ENCODE measurements around the gene MPST. TPM values are rescaled to one million over a fixed set of nuclear protein-coding genes. Genes with fewer than 3 reads are reported as not detected.

Gene MPST
- total RNA-seq, 1 donor from 2014 or later = 102 TPM

DNA sequence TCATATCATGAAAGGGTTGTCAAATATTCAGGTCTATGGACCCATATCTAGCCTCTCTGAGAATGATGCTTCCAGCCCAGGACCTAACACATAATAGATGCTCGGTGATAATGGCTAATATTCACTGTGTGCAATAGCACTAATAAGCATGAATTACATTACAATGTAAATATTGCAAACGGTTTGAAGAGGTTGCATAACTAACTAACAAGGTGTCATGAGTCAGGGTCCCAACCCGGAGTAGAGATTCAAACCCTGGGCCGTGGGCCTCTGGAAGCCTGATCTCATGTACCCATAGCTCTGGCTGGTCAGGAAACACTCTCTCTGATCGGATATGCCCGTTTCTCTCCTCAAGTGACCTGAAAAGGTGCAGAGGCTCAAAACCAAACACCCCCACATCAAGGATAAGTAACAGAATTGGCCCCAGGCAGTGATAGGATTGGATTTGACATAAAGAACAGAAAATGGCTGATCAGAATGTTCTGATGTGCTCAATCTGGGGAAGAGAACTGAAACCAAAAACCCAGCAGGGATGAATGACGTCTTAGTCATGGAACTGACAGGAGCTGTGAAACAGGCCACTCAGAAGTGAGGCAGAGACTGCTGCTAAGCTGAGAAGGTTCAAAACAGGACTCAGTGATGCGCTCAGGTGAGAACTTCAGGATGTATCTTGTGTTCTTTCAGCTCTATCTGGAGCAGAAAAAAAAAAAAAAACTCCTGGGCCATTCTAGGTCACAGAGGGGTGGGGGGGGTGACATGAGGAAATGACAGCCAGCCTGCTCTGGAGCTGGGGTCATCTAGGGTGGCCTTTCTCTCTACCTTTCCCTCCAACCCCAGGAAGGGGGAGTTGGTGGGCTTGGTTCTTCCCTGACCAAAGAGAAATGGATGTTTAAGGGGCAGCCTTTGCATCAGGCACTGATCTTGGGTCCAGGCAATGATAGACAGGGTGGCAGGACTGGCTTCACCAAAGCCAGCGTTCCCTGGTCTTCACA, 25.4 kb downstream of the MPST start:
- no peak for DNase-seq (ENCODE audit: low read depth in 2 of 2)

DNA sequence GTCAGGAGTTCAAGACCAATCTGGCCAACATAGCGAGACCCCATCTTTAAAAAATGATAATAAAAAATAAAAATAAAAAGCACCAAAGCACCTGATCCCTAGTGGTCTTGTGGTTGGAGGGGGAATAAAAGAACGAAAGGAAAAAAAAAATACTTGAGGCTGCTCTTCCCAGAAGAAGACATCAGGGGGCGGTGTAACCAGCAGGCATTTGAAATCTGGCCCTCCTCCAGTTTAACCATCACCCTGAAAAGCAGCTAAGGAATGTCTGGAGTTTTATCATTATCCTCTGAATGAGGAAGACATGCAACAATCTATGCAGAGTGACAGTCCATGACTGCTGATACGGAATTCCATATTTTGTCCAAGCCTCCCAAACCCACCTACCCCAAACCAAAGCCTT, 26.4 kb downstream of the MPST start:
- DNase-seq (ENCODE audit: low read depth in 2 of 2) = peak in 1 of 2 donors; percentile 46

DNA sequence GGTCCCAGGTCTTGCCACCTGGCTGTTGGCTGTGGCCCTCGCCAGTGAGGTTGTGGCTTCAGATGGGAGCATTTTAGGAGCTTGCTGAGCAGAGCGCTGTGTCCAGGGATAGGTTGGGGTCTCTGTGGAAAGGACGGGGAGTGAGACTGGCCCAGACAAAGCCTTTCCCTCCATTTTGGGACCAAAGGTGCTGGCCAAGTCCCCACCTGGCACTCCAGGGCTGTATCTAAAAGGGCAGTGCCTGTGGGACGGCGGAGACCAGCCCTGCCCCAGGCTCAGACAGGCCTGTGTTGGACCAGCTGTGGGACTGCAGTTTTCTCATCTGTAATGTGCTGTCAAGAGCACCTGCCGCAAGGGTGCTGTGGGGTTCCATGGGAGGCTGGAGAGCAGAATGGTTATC, 27.0 kb downstream of the MPST start:
- DNase-seq (ENCODE audit: low read depth in 2 of 2) = no peak

DNA sequence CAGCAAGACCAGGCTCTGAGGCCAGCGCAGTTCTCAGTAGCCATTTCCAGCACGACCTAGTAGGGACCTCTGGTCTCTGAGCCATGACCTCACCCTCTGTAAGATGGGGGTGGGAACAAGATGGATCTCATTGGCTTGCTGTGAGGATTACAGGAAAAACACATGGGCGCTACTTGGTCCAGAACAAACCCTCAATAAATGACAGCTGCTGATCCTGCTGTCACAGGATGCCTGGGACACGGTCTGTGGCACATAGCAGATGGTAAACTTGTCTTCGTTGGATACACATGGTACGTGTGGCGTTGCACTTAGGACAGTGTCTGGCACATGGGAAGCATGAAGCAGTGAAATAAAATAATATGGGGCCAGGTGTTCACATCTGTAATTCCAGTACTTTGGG, 27.5 kb downstream of the MPST start:
- DNase-seq (ENCODE audit: low read depth in 2 of 2) = no peak

DNA sequence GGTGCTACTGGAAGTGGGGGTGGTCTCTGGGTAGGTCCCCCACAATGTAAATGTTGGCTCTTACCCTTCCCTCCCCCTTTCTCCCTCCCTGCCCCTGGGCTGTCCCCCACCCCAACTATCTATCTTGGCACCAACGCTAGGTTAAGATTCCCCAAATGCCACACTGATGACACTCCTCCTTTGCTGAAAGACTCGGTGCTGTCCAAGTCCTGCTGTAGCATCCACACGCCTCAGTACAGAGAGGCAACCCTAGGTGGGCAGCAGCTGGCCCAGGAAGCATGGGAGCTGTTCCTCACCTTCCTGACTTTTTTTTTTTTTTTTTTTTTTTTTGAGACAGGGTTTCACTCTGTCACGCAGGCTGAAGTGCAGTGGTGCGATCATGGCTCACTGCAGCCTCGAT, 28.6 kb downstream of the MPST start:
- DNase-seq (ENCODE audit: low read depth in 2 of 2) = no peak

DNA sequence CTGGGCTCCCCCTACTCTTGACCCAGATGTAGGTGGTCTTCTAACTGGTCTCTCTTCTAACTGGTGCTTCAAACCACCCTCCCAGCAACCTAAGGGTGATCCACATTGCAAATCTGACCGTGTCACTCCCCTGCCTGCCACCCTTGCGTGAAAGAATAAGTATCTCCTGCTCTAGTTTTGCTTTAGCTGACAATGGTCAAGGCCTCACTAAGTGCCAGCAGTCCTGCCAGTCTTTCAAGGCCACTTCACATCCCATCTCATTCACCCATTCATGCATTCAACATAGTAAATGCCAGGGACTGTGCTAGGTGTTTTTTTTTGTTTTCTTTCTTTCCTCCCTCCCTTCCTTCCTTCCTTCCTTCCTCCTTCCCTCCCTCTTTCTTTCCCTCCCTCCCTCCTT, 29.7 kb downstream of the MPST start:
- no peak for DNase-seq (ENCODE audit: low read depth in 2 of 2)

DNA sequence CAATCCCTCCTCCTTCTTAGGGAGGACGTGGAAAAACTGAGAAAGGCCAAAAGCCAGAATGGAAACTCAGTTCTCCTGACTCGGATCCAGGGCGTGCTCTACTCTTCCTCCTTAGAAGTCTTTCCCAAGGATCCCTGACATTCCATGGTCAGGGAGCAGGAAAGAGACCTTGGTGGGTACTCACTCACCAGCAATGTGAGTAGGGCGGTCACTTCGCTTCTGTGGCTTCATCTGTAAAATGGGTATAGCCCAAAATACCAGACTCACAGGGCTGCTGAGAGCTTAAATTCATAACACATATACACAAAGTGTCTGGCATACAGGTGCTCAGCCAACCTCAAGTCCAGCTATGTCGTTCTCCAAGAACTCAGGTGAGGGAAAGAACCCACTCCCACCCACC, 31.4 kb downstream of the MPST start:
- DNase-seq (ENCODE audit: low read depth in 2 of 2) = no peak

DNA sequence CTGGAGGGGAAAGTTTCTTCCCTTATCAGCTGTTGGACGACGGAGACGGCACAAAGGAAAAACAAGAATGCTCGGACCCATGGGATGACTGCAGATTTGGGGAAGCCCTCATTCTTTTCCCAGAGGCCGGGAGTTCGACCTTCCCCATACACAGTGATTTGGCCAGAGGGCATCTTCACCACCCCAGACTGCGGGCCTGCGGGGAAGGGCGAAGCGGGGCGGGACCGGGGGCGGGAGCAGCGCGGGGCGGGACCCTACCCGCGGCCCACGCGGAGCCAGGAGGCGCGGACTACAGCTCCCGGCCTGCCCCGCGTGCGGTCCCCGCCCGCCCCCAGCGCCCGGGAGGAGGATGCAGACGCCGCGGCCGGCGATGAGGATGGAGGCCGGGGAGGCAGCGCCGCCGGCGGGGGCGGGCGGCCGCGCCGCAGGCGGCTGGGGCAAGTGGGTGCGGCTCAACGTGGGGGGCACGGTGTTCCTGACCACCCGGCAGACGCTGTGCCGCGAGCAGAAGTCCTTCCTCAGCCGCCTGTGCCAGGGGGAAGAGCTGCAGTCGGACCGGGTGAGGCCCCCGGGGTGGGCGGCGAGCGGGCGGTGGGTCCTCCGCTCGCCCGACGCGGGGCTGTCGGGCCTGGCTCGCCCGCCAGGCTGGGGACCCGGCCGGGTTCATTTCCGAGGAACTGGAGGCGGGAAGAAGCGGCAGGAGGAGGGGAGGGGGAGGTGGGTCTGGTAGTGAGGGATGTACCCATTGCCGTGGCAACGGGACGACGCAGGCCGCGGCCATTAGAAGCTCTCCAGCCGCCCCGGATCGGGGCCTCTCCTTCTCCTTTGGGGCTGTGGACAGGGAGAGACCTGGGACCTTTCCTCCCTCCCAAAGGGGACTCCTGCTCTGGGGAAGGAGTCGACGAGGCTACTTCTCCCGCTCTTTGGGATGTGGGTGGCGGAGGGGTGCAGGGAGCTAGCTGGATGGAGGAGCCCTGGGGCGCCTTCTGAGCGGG, 32.1 kb downstream of the MPST start, which contains the start of gene KCTD17:
KCTD17 (plus strand) TSS at position 352 of the 995 bp plus-strand sequence; CDS start at position 371, 19 bp downstream.
- peak; percentile 22 to 71 for DNase-seq (ENCODE audit: low read depth in 2 of 2)

DNA sequence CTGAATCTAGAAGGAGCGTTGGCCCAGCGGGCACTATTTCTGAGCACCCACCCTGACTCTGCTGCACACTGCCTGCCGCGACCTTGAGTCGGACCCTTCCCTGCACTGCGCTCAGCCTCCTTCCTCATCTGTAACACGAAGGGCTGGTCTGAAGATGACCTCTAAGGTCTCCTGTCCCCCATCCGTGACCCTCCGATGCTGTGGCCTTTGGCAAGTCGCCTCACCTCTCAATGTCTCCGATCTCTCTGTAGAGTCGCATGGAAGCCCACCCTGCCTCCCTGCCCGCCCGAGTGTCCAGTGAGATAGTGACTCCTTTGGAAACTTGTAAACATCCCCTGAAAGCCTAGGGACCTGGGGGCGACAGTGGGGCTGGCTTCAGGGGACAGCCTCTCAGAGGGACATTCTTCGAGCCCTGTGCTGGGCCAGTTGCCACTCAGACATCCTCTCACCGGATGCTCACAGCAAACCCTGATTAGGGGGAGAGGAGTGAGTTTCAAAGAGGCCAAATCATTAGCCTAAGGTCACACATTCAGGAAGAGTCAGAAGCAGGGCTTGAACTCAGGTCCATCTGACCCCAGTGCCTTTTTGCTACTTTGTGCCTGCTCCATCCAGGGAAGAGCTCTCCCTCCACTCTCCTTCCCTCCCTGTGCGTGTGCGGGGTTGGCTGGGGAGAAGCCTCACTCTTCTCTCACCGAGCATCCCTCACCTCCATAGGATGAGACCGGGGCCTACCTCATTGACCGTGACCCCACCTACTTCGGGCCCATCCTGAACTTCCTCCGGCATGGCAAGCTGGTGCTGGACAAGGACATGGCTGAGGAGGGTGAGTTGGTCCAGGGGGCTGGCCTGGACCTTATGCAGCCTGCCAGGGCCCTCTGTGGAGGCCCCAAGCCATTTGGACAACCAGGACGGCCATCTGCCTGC, 33.1 kb downstream of the MPST start:
- no peak for DNase-seq (ENCODE audit: low read depth in 2 of 2)

DNA sequence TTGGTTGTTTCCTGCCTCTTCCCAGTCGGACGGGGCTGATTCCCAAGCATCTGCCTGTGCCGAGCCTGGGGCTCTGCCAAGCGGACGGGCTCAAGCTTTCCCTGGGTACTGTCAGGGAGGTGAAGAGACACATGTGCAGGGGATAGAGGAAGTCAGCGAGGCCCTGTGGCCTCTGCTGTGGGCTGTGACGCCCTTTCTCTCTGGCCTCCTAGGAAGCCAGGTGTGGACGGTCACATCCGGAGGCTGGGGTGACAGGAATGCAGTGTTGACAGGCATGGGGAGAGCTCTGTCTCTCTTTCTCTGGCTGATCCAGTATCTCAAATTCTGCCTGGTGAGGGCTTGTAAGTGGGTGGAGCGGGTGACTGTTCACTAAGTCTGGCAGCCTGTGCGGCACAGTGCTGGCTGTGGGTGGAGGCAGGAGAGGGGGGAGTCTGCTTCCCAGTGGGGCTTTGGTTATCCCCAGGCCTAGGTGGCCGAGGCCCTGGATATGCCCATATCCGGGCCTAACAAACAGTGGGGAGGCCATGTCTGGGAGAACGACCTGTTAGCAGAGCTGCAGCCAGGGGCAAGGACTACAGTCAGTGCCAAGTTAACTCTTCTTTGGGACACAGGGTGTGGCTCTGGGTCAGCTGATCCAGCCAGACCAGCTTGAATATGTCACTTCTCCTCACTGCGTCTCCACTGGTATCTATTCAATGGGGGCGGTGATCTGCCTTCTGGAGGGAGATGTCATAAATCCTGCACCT, 33.9 kb downstream of the MPST start:
- DNase-seq (ENCODE audit: low read depth in 2 of 2) = peak; percentile 24 to 66

DNA sequence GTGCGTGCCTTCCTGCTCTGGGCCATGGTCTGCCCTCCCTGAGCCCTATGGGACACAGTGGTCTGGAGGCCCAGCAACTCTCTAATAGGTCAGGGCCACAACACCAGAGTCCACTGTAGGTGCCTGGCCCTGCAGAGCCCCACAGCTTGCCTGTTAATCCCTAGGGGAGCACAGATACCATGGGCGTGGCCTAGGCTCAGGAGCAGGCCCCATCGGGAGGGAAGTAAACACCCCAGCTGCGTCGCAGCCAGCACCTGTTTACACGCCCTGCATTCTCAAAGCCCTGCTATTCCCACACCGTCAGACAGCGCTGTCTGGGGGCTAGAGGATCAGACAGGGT, 34.5 kb downstream of the MPST start:
- DNase-seq (ENCODE audit: low read depth in 2 of 2) = no peak

DNA sequence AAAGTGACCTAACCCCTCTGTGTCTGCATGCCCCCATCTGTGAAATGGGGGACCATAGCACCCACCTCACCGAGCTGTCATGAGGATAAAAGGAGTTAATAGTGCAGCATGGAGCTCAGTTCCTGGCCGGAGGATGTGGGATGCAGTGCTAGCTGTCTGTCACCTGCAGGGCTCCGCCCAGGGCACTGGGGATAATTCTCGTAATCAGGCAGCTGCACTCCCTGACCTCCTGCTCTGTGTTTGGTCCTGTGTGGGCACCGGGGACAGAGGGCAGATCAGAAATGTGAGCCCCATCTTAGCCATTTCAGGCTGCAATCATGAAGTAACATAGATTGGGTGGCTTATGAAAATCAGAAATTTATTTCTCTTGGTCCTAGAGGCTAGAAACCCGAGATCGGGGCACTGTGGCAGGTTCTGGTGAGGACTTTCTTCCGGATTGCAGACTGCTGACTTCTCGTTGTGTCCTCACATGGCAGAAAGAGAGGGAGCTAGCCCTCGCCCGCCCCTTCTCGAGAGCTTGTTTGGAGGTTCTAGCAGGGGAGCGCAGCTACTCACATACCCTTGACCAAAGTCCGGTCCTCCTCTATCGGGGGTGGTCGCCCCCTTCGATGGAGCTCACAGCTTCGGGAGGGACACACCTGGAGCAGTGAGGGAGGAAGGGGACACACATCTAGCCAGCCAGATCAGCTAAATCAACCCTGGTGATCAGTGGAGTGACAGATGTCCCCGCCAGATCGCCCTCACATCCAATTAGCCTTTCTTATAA, 35.2 kb downstream of the MPST start:
- DNase-seq (ENCODE audit: low read depth in 2 of 2) = no peak

DNA sequence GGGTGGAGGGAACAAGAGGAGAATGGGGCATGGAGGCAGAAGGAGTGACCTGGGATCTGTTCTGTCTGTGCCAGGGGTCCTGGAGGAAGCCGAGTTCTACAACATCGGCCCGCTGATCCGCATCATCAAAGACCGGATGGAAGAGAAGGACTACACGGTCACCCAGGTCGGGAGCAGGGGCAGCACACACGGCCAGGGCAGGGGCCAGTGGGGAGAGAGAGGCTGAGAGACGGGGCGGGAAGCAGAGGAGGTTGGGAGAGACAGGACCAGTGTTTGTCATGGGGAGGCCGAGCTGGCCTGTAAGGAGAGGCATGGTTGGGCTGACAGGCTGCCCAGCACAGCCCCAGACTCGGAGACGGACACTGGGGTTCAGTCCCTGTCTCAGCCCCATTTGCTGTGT, 36.7 kb downstream of the MPST start:
- DNase-seq (ENCODE audit: low read depth in 2 of 2) = no peak

DNA sequence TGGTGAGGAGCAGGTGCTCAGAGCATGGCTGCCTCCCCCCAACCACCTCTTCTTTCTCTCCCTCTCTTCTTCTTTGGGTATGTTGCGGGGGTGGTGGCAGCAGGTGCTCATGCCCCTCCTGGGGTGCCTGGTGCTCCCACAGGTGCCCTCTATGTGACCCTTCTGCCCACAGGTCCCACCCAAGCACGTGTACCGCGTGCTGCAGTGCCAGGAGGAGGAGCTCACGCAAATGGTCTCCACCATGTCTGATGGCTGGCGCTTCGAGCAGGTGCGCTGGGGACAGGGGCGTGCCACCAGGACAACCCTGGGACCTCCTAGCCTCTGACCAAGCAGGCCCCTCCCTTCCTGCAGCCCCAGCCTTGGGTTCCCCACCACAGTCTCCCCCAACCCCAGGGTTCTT, 37.7 kb downstream of the MPST start:
- no peak for DNase-seq (ENCODE audit: low read depth in 2 of 2)

DNA sequence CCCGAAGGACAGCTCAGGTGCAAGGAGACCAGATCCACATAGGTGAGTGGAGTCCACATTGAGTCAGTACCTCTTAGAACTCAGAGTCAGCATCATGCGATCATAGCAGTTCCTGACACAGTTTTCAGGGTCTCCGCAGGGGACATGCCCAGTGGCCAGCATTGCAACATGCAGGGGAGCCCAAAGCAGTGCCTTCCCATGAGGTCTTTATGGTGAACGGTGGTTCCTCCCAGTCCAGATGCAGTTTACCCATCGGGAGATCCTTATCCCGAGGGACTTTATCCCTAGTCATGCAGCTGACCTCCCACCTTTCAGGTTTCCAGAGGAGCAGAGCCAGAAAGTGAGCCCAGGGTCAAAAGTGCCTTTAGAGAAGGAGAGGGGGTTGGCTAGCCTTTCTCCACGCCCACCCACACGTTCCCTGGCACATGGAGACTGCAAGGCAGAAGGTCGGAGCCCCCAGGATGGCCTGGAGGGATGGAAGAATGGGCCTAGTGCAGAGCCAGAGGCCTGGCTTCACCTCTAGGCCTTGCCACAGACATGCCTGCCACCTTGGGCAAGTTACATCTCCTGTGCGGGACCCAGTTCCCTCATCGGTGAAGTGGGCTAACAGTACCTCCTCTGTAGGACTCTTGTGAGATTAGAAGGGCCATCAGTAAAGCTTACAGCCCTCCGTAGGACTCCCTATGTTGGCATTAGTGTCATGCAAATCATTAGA, 38.4 kb downstream of the MPST start:
- no peak for DNase-seq (ENCODE audit: low read depth in 2 of 2)

DNA sequence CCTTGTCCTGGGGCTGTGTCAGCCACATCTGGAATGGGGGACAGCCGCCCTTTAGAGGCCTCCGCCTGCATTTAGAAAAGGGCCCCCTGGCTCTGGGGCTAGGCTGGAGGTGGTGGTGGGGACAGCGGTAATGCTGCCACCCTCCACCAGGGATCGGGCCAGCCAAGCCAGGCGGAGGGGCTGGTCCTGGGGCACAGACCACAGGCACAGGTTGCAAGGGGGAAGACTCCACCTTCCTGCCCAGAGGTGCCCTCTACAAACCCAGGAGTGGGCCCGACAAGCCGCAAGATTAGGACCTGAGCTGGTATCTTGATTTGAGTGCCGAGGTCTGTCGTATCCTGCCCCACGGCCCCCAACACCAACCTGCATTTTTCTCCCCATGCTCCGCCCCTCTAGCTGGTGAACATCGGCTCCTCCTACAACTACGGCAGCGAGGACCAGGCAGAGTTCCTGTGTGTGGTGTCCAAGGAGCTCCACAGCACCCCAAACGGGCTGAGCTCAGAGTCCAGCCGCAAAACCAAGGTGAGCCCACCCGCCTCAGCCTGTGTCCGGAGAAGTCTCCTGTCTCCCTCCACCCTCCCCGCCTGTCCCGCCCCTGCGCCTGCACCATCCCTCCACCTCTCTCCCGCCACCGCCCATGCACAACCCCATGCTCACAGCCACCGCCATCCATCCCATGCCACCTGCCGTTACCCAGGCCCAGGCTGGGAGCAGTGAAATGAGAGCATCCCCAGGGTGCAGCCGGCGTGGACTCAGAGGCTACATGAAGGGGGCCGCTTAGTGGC, 39.6 kb downstream of the MPST start:
- DNase-seq (ENCODE audit: low read depth in 2 of 2) = no peak

DNA sequence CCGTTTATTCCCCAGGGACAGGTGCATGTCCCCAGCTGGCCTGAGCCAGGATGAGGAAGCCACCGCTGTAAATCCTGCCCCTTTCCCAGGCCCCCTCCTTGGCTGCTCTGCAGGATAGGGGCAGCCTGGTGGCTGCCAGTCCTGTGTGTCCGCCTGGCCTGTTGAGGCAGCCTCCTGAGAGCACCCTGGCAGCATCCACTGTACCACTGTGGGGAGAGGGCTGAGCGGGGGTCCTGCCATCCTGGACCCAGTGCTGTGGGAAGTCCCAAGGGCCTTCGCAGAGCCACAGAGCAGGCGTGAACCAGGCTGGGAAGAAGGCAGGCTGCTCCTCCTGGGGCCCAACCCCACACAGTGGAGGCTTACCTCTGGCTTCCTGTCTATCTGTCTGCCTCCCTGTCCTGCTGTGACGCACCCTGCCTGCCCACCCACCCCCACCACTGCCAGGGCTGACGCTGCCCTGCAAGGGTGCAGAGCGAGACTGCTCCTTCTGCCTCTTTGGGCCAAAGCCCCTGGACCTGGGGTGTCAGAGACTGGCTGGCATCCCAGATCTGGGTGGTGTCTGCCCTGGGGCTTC, 40.4 kb downstream of the MPST start:
- no peak for DNase-seq (ENCODE audit: low read depth in 2 of 2)
